ENCODE measurements around the gene ACOT6.
"Not testable (repeated sequence)": the region's sequence is repeated elsewhere in the genome, so short reads cannot be mapped to it uniquely, and the experiment has no call there.

ACOT6 gene

GRCh38 chr14:73612339-73613045, at the start of gene ACOT6:
ACOT6 (plus strand) TSS chr14:73612517; CDS start chr14:73612572, 55 bp downstream.
- peak; percentile 76 for DNase-seq (ENCODE audit: low spot score)

- not testable (repeated sequence) for DNase-seq (ENCODE audit: low spot score)
These were observed 49.6 kb upstream of the ACOT6 start for GRCh38 chr14:73562696-73563095.

- DNase-seq (ENCODE audit: low spot score), result not testable (repeated sequence)
These were observed 45.9 kb upstream of the ACOT6 start for GRCh38 chr14:73566431-73566830.

- DNase-seq (ENCODE audit: low spot score), result not testable (repeated sequence)
These were observed 45.4 kb upstream of the ACOT6 start for GRCh38 chr14:73566935-73567334.

GRCh38 chr14:73567358-73567757, 45.0 kb upstream of the ACOT6 start:
- no peak for DNase-seq (ENCODE audit: low spot score)

GRCh38 chr14:73567951-73568885, 44.1 kb upstream of the ACOT6 start:
- peak; percentile 85 for DNase-seq (ENCODE audit: low spot score)

GRCh38 chr14:73568886-73569184, 43.5 kb upstream of the ACOT6 start:
- not testable (repeated sequence) for DNase-seq (ENCODE audit: low spot score)

GRCh38 chr14:73569185-73569958, 42.9 kb upstream of the ACOT6 start, which contains the start of gene ACOT2:
ACOT2 (plus strand) TSS chr14:73569213; CDS start chr14:73569241, 28 bp downstream.
- peak; percentile 90 for DNase-seq (ENCODE audit: low spot score)

GRCh38 chr14:73570913-73571312, 41.4 kb upstream of the ACOT6 start:
- DNase-seq (ENCODE audit: low spot score), result peak; percentile 47

GRCh38 chr14:73573034-73573433, 39.3 kb upstream of the ACOT6 start:
- not testable (repeated sequence) for DNase-seq (ENCODE audit: low spot score)

GRCh38 chr14:73573740-73574139, 38.6 kb upstream of the ACOT6 start:
- not testable (repeated sequence) for DNase-seq (ENCODE audit: low spot score)

GRCh38 chr14:73574251-73574650, 38.1 kb upstream of the ACOT6 start:
- not testable (repeated sequence) for DNase-seq (ENCODE audit: low spot score)

- no peak for DNase-seq (ENCODE audit: low spot score)
These were observed 35.9 kb upstream of the ACOT6 start for GRCh38 chr14:73576391-73576790.

GRCh38 chr14:73577214-73577613, 35.1 kb upstream of the ACOT6 start:
- DNase-seq (ENCODE audit: low spot score), result not testable (repeated sequence)

GRCh38 chr14:73582102-73582979, 30.0 kb upstream of the ACOT6 start:
- DNase-seq (ENCODE audit: low spot score), result not testable (repeated sequence)

- no peak for DNase-seq (ENCODE audit: low spot score)
These were observed 23.6 kb upstream of the ACOT6 start for GRCh38 chr14:73588695-73589094.

GRCh38 chr14:73589116-73589515, 23.2 kb upstream of the ACOT6 start:
- DNase-seq (ENCODE audit: low spot score), result no peak

- DNase-seq (ENCODE audit: low spot score), result not testable (repeated sequence)
These were observed 21.7 kb upstream of the ACOT6 start for GRCh38 chr14:73590673-73591004.

GRCh38 chr14:73591690-73592449, 20.4 kb upstream of the ACOT6 start, which contains the start of gene ACOT4:
ACOT4 (plus strand) TSS chr14:73591873; CDS start chr14:73591960, 87 bp downstream.
- DNase-seq (ENCODE audit: low spot score), result no peak

GRCh38 chr14:73594491-73594890, 17.8 kb upstream of the ACOT6 start:
- DNase-seq (ENCODE audit: low spot score), result no peak
